PC-3 (cell line): ENCODE measurements around the gene GABRG3.

Experiments used
- CTCF ChIP-seq: fragments of 300-600 bp; sonication (generic); conservative IDR thresholded peaks from 2 replicates; pipeline ENCODE4 v1.5.1; 2017; ENCODE audit warnings: antibody characterized with exemption, low read depth, mild to moderate bottlenecking, low read length
- EZH2 ChIP-seq: fragments of 300-600 bp; sonication (generic); IDR thresholded peaks from one replicate; pipeline ENCODE4 v1.6.1; 2017; ENCODE audit warnings: antibody characterized with exemption, mild to moderate bottlenecking, low read length; ENCODE audit not compliant: unreplicated experiment
- EZH2phosphoT487 ChIP-seq: fragments of 300-600 bp; sonication (generic); IDR thresholded peaks from 2 replicates; pipeline ENCODE4 v1.6.1; 2018; ENCODE audit warnings: mild to moderate bottlenecking, antibody characterized with exemption, low read length, borderline replicate concordance

GRCh38 chr15:27573805-27574485 is 603.0 kb downstream of the GABRG3 start:
- TF ChIP-seq CTCF: no peak
- no peak for TF ChIP-seq EZH2
- no peak for TF ChIP-seq EZH2phosphoT487
